ENCODE data around the gene TASOR.

GRCh38 chr3:56655709-56656108 lies 27.4 kb downstream of the TASOR start:
- no peak for TF ChIP-seq CTCF (IDR thresholded peaks at IDR 0.05)
- TF ChIP-seq POLR2A (IDR thresholded peaks at IDR 0.05), result no peak
- no peak for TF ChIP-seq POLR2AphosphoS5 (IDR thresholded peaks at IDR 0.05)
- TF ChIP-seq EP300 (IDR thresholded peaks at IDR 0.05), result no peak

All from sigmoid colon (tissue), 4 donors.